Astrocyte (in vitro differentiated cells and primary cell): ENCODE data around the gene PI3. TPM values are rescaled to one million over a fixed set of nuclear protein-coding genes. Genes with fewer than 3 reads are reported as not detected.

Experiments
- DNase-seq: peaks from one replicate; pipeline ENCODE4 v3.0.0-alpha.2; 2010; ENCODE audit warnings: low read depth
- FAIRE-seq: peaks from 2 replicates; lab custom pipeline; 2011; peaks lifted over from hg19 to GRCh38; lab: Jason Lieb, UNC
- H2AFZ ChIP-seq: 2 replicates; pipeline ENCODE4 v1.6.0; 2012; ENCODE audit warnings: low read depth, low read length, inconsistent platforms
- H3K27ac ChIP-seq: 2 replicates; pipeline ENCODE4 v1.5.1; 2011; ENCODE audit warnings: low read depth, low read length, inconsistent platforms
- H3K27me3 ChIP-seq: 2 replicates; pipeline ENCODE4 v1.6.0; 2011; ENCODE audit warnings: low read length, inconsistent platforms; ENCODE audit not compliant: insufficient read depth
- H3K36me3 ChIP-seq: 2 replicates; pipeline ENCODE4 v1.5.1; 2011; ENCODE audit warnings: low read length, inconsistent platforms; ENCODE audit not compliant: insufficient read depth
- H3K4me1 ChIP-seq: 2 replicates; pipeline ENCODE4 v1.5.1; 2011; ENCODE audit warnings: low read length, inconsistent platforms; ENCODE audit not compliant: insufficient read depth
- H3K4me2 ChIP-seq: 2 replicates; pipeline ENCODE4 v1.6.0; 2012; ENCODE audit warnings: low read length, inconsistent platforms
- H3K4me3 ChIP-seq: 2 replicates; pipeline ENCODE4 v1.5.1; 2011; ENCODE audit warnings: low read depth, mild to moderate bottlenecking, low read length, inconsistent platforms; ENCODE audit not compliant: insufficient read depth
- H3K79me2 ChIP-seq: 2 replicates; pipeline ENCODE4 v1.6.0; 2012; ENCODE audit warnings: mild to moderate bottlenecking, low read length, inconsistent platforms; ENCODE audit not compliant: insufficient read depth
- H3K9ac ChIP-seq: 2 replicates; pipeline ENCODE4 v1.6.0; 2012; ENCODE audit warnings: mild to moderate bottlenecking, low read length, inconsistent platforms
- H3K9me3 ChIP-seq: 2 replicates; pipeline ENCODE4 v1.5.1; 2012; ENCODE audit warnings: low read depth, mild to moderate bottlenecking, low read length, inconsistent platforms; ENCODE audit not compliant: insufficient read depth
- H4K20me1 ChIP-seq: 2 replicates; pipeline ENCODE4 v1.6.0; 2012; ENCODE audit warnings: low read length, inconsistent platforms; ENCODE audit not compliant: insufficient read depth
- H3K27ac Mint-ChIP-seq: one replicate; pipeline ENCODE4 v1.8.0; 2021; ENCODE audit warnings: mild to moderate bottlenecking, mixed read lengths; ENCODE audit not compliant: unreplicated experiment
- H3K27me3 Mint-ChIP-seq: one replicate; pipeline ENCODE4 v1.8.0; 2021; ENCODE audit warnings: low read depth, mixed read lengths; ENCODE audit not compliant: unreplicated experiment
- H3K36me3 Mint-ChIP-seq: one replicate; pipeline ENCODE4 v1.8.0; 2021; ENCODE audit warnings: low read depth, mixed read lengths; ENCODE audit not compliant: unreplicated experiment
- H3K4me1 Mint-ChIP-seq: one replicate; pipeline ENCODE4 v1.8.0; 2021; ENCODE audit warnings: low read depth, mixed read lengths; ENCODE audit not compliant: unreplicated experiment
- H3K4me3 Mint-ChIP-seq: one replicate; pipeline ENCODE4 v1.8.0; 2021; ENCODE audit warnings: mild to moderate bottlenecking, moderate library complexity, mixed read lengths; ENCODE audit not compliant: unreplicated experiment
- H3K9me3 Mint-ChIP-seq: one replicate; pipeline ENCODE4 v1.8.0; 2021; ENCODE audit warnings: mild to moderate bottlenecking, mixed read lengths; ENCODE audit not compliant: unreplicated experiment
- EZH2 ChIP-seq: IDR thresholded peaks from 2 replicates; pipeline ENCODE4 v1.6.1; 2012; ENCODE audit warnings: mild to moderate bottlenecking, low read length, inconsistent platforms; ENCODE audit not compliant: insufficient read depth
- total RNA-seq: library from RNA; stranded (reverse); gene quantifications from 2 replicates; pipeline ENCODE4 v1.2.1, GENCODE V29; 2021
- TF ChIP-seq, protein P1 (sequence below): IDR thresholded peaks from 2 replicates; pipeline ENCODE4 v1.5.1; 2011; ENCODE audit warnings: low read depth, mild to moderate bottlenecking, inconsistent platforms, low read length, moderate library complexity; ENCODE audit not compliant: insufficient read depth

The PI3 gene
- total RNA-seq, 1 donor from 2014 or later: not detected

- Histone ChIP-seq H3K79me2 (no peaks in the 10 kb centered on the region), H2AFZ (no peak overlapping the region), H4K20me1 (no peaks in the 10 kb centered on the region), H3K4me3 (no peak overlapping the region), H3K27me3 (peaks cover 16% of the 10 kb centered on the region), H3K27ac (no peak overlapping the region), H3K9ac (no peak overlapping the region), H3K9me3 (no peaks in the 10 kb centered on the region), H3K36me3 (no peaks in the 10 kb centered on the region), H3K4me1 (no peaks in the 10 kb centered on the region), H3K4me2 (no peak overlapping the region)
- no peak overlapping the region for H3K4me3 Mint-ChIP-seq
- DNase-seq (no peak), FAIRE-seq (no peak)
- TF ChIP-seq, protein P1, sequence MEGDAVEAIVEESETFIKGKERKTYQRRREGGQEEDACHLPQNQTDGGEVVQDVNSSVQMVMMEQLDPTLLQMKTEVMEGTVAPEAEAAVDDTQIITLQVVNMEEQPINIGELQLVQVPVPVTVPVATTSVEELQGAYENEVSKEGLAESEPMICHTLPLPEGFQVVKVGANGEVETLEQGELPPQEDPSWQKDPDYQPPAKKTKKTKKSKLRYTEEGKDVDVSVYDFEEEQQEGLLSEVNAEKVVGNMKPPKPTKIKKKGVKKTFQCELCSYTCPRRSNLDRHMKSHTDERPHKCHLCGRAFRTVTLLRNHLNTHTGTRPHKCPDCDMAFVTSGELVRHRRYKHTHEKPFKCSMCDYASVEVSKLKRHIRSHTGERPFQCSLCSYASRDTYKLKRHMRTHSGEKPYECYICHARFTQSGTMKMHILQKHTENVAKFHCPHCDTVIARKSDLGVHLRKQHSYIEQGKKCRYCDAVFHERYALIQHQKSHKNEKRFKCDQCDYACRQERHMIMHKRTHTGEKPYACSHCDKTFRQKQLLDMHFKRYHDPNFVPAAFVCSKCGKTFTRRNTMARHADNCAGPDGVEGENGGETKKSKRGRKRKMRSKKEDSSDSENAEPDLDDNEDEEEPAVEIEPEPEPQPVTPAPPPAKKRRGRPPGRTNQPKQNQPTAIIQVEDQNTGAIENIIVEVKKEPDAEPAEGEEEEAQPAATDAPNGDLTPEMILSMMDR: no peak
- TF ChIP-seq EZH2: no peak
- H3K36me3 Mint-ChIP-seq: no peaks in the 10 kb centered on the region
- no peak overlapping the region for H3K27ac Mint-ChIP-seq
- no peaks in the 10 kb centered on the region for H3K27me3 Mint-ChIP-seq
- H3K9me3 Mint-ChIP-seq: peaks cover 5% of the 10 kb centered on the region
- H3K4me1 Mint-ChIP-seq: no peaks in the 10 kb centered on the region
These were observed 33.9 kb upstream of the PI3 start for GRCh38 chr20:45140836-45141235.

- Histone ChIP-seq H3K36me3 (no peaks in the 10 kb centered on the region), H3K9me3 (no peaks in the 10 kb centered on the region), H3K4me2 (no peak overlapping the region), H3K27ac (no peak overlapping the region), H3K27me3 (peaks cover 14% of the 10 kb centered on the region), H4K20me1 (no peaks in the 10 kb centered on the region), H3K4me3 (no peak overlapping the region), H2AFZ (no peak overlapping the region), H3K4me1 (no peaks in the 10 kb centered on the region), H3K79me2 (no peaks in the 10 kb centered on the region), H3K9ac (no peak overlapping the region)
- TF ChIP-seq EZH2: no peak
- TF ChIP-seq, protein P1: no peak
- Mint-ChIP-seq H3K27ac (no peak overlapping the region), H3K4me1 (no peaks in the 10 kb centered on the region), H3K4me3 (no peak overlapping the region), H3K9me3 (no peaks in the 10 kb centered on the region), H3K36me3 (no peaks in the 10 kb centered on the region), H3K27me3 (peaks cover 11% of the 10 kb centered on the region)
- DNase-seq (no peak), FAIRE-seq (no peak)
These were observed 25.6 kb upstream of the PI3 start for GRCh38 chr20:45149062-45149461.

- peaks cover 11% of the 10 kb centered on the region for H3K27me3 Mint-ChIP-seq
- Histone ChIP-seq H3K79me2 (no peaks in the 10 kb centered on the region), H3K9ac (no peak overlapping the region), H3K4me2 (no peak overlapping the region), H3K4me1 (no peaks in the 10 kb centered on the region), H4K20me1 (no peaks in the 10 kb centered on the region), H3K27ac (no peak overlapping the region), H3K4me3 (no peak overlapping the region), H3K36me3 (no peaks in the 10 kb centered on the region), H2AFZ (no peak overlapping the region), H3K9me3 (no peaks in the 10 kb centered on the region), H3K27me3 (no peaks in the 10 kb centered on the region)
- H3K36me3 Mint-ChIP-seq: no peaks in the 10 kb centered on the region
- FAIRE-seq (no peak), DNase-seq (no peak)
- H3K4me3 Mint-ChIP-seq: no peak overlapping the region
- H3K9me3 Mint-ChIP-seq: peaks cover 3% of the 10 kb centered on the region
- TF ChIP-seq, protein P1: no peak
- no peak for TF ChIP-seq EZH2
- H3K4me1 Mint-ChIP-seq: no peaks in the 10 kb centered on the region
- H3K27ac Mint-ChIP-seq: no peak overlapping the region
These were observed 22.3 kb upstream of the PI3 start for GRCh38 chr20:45152405-45152804.
